Muscle layer of colon (tissue), 2 donors: ENCODE measurements around the gene VDAC2.

Source experiments
- H3K27ac ChIP-seq: one replicate; pipeline ENCODE4 v1.7.0; 2013; ENCODE audit warnings: low read depth, mild to moderate bottlenecking, low read length, moderate library complexity
- H3K27me3 ChIP-seq, 2 donors: one replicate each; pipeline ENCODE4 v1.7.0; 2013; ENCODE audit warnings: low read length in 2 of 2, mild to moderate bottlenecking in 2 of 2; ENCODE audit not compliant: insufficient read depth in 2 of 2, control insufficient read depth in 1 of 2
- H3K36me3 ChIP-seq: one replicate; pipeline ENCODE4 v1.7.0; 2013; ENCODE audit warnings: mild to moderate bottlenecking, low read length; ENCODE audit not compliant: insufficient read depth
- H3K4me1 ChIP-seq: one replicate; pipeline ENCODE4 v1.7.0; 2013; ENCODE audit warnings: mild to moderate bottlenecking, low read length; ENCODE audit not compliant: insufficient read depth
- H3K4me3 ChIP-seq, 2 donors: one replicate each; pipeline ENCODE4 v1.7.0; 2013; ENCODE audit warnings: low read length in 2 of 2, low read depth in 1 of 2, mild to moderate bottlenecking in 1 of 2, moderate library complexity in 1 of 2
- H3K9ac ChIP-seq: one replicate; pipeline ENCODE4 v1.7.0; 2013; ENCODE audit warnings: low read length
- H3K9me3 ChIP-seq: one replicate; pipeline ENCODE4 v1.7.0; 2013; ENCODE audit warnings: mild to moderate bottlenecking, low read length
- donor health status: abdominal sarcoma.
- donor health status: Adenocarcinoma of cecum.

Gene VDAC2

DNA sequence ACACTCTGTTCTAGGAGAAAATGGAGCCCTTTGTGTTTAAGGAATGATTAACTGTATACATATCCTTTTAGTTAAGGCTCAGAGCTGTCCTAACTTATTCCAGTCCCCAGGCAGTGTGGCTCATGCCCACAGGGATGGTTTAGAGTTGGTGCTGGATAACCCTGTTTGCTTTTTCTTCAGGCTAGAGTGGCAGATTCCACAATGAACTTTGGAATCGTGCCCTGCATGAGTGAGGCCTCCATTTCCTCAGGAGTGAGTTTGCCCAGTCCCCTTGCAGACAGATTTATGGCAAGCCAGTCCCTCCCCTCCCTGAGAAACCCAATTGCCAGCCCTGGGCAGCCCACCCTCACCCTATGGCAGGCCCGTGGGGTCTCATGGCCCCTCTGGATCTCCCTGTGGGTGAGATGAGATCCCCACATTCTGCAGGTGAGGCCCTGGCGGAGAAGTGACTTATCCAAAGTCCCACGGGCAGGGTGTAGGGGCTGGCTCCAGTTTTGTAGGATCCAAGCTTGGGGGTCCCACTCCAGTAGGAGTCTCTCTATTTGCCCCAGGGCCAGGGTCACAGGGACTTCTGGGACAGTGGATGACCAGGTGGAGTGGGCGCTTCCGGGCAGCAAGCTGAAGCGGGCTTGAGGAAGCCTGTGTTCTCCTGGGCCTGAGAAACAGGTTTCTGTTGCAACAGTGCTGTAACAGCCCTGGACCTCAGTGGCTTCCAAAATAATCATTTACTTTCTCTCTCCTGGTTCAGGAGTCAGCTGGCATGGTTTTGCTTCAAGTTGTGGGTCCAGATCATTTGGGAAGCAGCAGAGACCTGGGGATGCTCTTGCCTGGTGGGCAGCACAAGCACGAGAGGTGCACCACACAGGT lies 34.1 kb downstream of the VDAC2 start:
- Histone ChIP-seq H3K4me3 (no peak overlapping the region), H3K4me1 (no peaks in the 10 kb centered on the region), H3K9me3 (no peaks in the 10 kb centered on the region), H3K27me3 (no peaks in the 10 kb centered on the region), H3K9ac (no peak overlapping the region), H3K36me3 (no peaks in the 10 kb centered on the region), H3K27ac (no peak overlapping the region)

GRCh38 chr10:75245354-75246250 lies 35.0 kb downstream of the VDAC2 start:
- H3K36me3 ChIP-seq: no peaks in the 10 kb centered on the region
- H3K4me1 ChIP-seq: no peaks in the 10 kb centered on the region
- H3K9ac ChIP-seq: no peak overlapping the region
- H3K27me3 ChIP-seq: no peaks in the 10 kb centered on the region
- no peaks in the 10 kb centered on the region for H3K9me3 ChIP-seq
- H3K27ac ChIP-seq: no peak overlapping the region
- H3K4me3 ChIP-seq: no peak overlapping the region

GRCh38 chr10:75246506-75246905 lies 35.9 kb downstream of the VDAC2 start:
- Histone ChIP-seq H3K36me3 (no peaks in the 10 kb centered on the region), H3K4me1 (no peaks in the 10 kb centered on the region), H3K27ac (no peak overlapping the region), H3K4me3 (no peak overlapping the region), H3K9me3 (no peaks in the 10 kb centered on the region), H3K27me3 (no peaks in the 10 kb centered on the region), H3K9ac (no peak overlapping the region)

GRCh38 chr10:75247797-75248196 lies 37.2 kb downstream of the VDAC2 start:
- H3K9me3 ChIP-seq: no peaks in the 10 kb centered on the region
- no peak overlapping the region for H3K9ac ChIP-seq
- no peaks in the 10 kb centered on the region for H3K27me3 ChIP-seq
- H3K36me3 ChIP-seq: no peaks in the 10 kb centered on the region
- H3K4me3 ChIP-seq: no peak overlapping the region
- H3K4me1 ChIP-seq: no peaks in the 10 kb centered on the region
- H3K27ac ChIP-seq: no peak overlapping the region

GRCh38 chr10:75250934-75251333 lies 40.3 kb downstream of the VDAC2 start:
- H3K36me3 ChIP-seq: no peaks in the 10 kb centered on the region
- no peak overlapping the region for H3K27ac ChIP-seq
- H3K9ac ChIP-seq: no peak overlapping the region
- H3K27me3 ChIP-seq: no peaks in the 10 kb centered on the region
- no peaks in the 10 kb centered on the region for H3K4me1 ChIP-seq
- H3K4me3 ChIP-seq: no peak overlapping the region
- no peaks in the 10 kb centered on the region for H3K9me3 ChIP-seq

GRCh38 chr10:75253281-75254220 lies 43.0 kb downstream of the VDAC2 start:
- Histone ChIP-seq H3K4me1 (no peaks in the 10 kb centered on the region), H3K9me3 (no peaks in the 10 kb centered on the region), H3K9ac (no peak overlapping the region), H3K36me3 (no peaks in the 10 kb centered on the region), H3K27ac (no peak overlapping the region), H3K27me3 (no peaks in the 10 kb centered on the region), H3K4me3 (no peak overlapping the region)

GRCh38 chr10:75254739-75255138 lies 44.1 kb downstream of the VDAC2 start:
- Histone ChIP-seq H3K4me1 (no peaks in the 10 kb centered on the region), H3K9me3 (no peaks in the 10 kb centered on the region), H3K27me3 (no peaks in the 10 kb centered on the region), H3K36me3 (no peaks in the 10 kb centered on the region), H3K4me3 (no peak overlapping the region), H3K27ac (no peak overlapping the region), H3K9ac (no peak overlapping the region)

DNA sequence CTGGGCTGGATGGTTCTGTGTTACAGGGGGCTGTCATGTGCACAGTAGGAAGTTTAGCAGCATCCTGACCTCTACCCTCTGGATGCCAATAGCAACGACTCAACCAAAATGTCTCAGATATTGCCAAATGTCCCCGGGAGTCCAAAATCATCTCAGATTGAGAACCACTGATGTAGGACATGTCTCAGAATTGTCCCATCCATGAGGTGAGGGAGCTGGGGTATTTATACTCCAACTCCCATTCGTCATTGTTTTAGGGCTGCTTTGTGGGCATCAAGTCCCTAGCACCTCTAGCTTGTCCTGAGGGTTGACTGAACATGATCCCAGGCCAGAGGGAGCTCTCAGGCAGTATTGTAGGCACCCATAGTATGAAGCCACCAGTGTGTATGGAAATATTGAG lies 50.4 kb downstream of the VDAC2 start:
- no peaks in the 10 kb centered on the region for H3K9me3 ChIP-seq
- H3K36me3 ChIP-seq: no peaks in the 10 kb centered on the region
- no peaks in the 10 kb centered on the region for H3K27me3 ChIP-seq
- H3K4me1 ChIP-seq: no peaks in the 10 kb centered on the region
- no peak overlapping the region for H3K27ac ChIP-seq
- no peak overlapping the region for H3K4me3 ChIP-seq
- H3K9ac ChIP-seq: no peak overlapping the region

- Histone ChIP-seq H3K4me3 (no peak overlapping the region), H3K9ac (no peak overlapping the region), H3K4me1 (no peaks in the 10 kb centered on the region), H3K36me3 (no peaks in the 10 kb centered on the region), H3K9me3 (no peaks in the 10 kb centered on the region), H3K27ac (no peak overlapping the region), H3K27me3 (no peaks in the 10 kb centered on the region)
Observed at GRCh38 chr10:75261813-75262705, 51.5 kb downstream of the VDAC2 start.

- H3K36me3 ChIP-seq: no peaks in the 10 kb centered on the region
- no peak overlapping the region for H3K4me3 ChIP-seq
- H3K9ac ChIP-seq: no peak overlapping the region
Observed at GRCh38 chr10:75263806-75264205, 53.2 kb downstream of the VDAC2 start.

More at GRCh38 chr10:75263806-75264205, 53.2 kb downstream of the VDAC2 start:
- Histone ChIP-seq H3K4me1 (no peaks in the 10 kb centered on the region), H3K9me3 (no peaks in the 10 kb centered on the region), H3K27ac (no peak overlapping the region), H3K27me3 (no peaks in the 10 kb centered on the region)
